DOHH2 (cell line): ENCODE measurements around the gene KIF19.
"Not testable (repeated sequence)": the region's sequence is repeated elsewhere in the genome, so short reads cannot be mapped to it uniquely, and the experiment has no call there.

Experiments used
- H3F3A ChIP-seq: fragments of 200-600 bp; sonication (generic), shearing (Covaris generic); 2 replicates; pipeline ENCODE4 v1.6.0; 2016; ENCODE audit warnings: antibody characterized with exemption, mild to moderate bottlenecking; ENCODE audit not compliant: control insufficient read depth, insufficient read depth
- H3K27ac ChIP-seq: fragments of 200-600 bp; sonication (generic); 2 replicates; pipeline ENCODE4 v1.5.1; 2014; ENCODE audit warnings: low read depth, mild to moderate bottlenecking, low read length, moderate library complexity
- H3K27me3 ChIP-seq: fragments of 200-600 bp; sonication (generic); 2 replicates; pipeline ENCODE4 v1.6.1; 2014; ENCODE audit warnings: mild to moderate bottlenecking, low read length, mixed read lengths; ENCODE audit not compliant: control insufficient read depth
- H3K36me3 ChIP-seq: fragments of 200-600 bp; sonication (generic); 2 replicates; pipeline ENCODE4 v1.6.1; 2014; ENCODE audit warnings: mild to moderate bottlenecking, low read length, moderate library complexity, mixed read lengths; ENCODE audit not compliant: control insufficient read depth
- H3K4me1 ChIP-seq: fragments of 200-600 bp; sonication (generic); 2 replicates; pipeline ENCODE4 v1.6.1; 2014; ENCODE audit warnings: mild to moderate bottlenecking, low read length, mixed read lengths; ENCODE audit not compliant: control insufficient read depth
- H3K4me2 ChIP-seq: fragments of 200-600 bp; sonication (generic); 2 replicates; pipeline ENCODE4 v1.6.0; 2014; ENCODE audit warnings: mild to moderate bottlenecking, low read length, moderate library complexity
- H3K4me3 ChIP-seq: fragments of 200-600 bp; sonication (generic); 2 replicates; pipeline ENCODE4 v1.5.1; 2014; ENCODE audit warnings: mild to moderate bottlenecking, low read length, mixed read lengths
- H3K79me2 ChIP-seq: fragments of 200-600 bp; sonication (generic); 2 replicates; pipeline ENCODE4 v1.6.1; 2014; ENCODE audit warnings: mild to moderate bottlenecking, low read length, mixed read lengths; ENCODE audit not compliant: control insufficient read depth
- H3K9me2 ChIP-seq: fragments of 200-600 bp; sonication (generic); replicated peaks from 2 replicates; pipeline ENCODE4 v1.6.1; 2014; ENCODE audit warnings: mild to moderate bottlenecking, low read length, mixed read lengths; ENCODE audit not compliant: control insufficient read depth
- H3K9me3 ChIP-seq: fragments of 200-600 bp; sonication (generic); 2 replicates; pipeline ENCODE4 v1.6.1; 2014; ENCODE audit warnings: antibody characterized with exemption, low read length, mixed read lengths; ENCODE audit not compliant: control insufficient read depth, insufficient read depth
- H4K20me1 ChIP-seq: fragments of 200-600 bp; sonication (generic); 2 replicates; pipeline ENCODE4 v1.6.0; 2014; ENCODE audit warnings: low read depth, mild to moderate bottlenecking, antibody characterized with exemption, low read length, moderate library complexity; ENCODE audit not compliant: control insufficient read depth, insufficient read depth
- CTCF ChIP-seq: fragments of 200-600 bp; sonication (generic); IDR thresholded peaks from one replicate; pipeline ENCODE4 v1.5.1; 2014; ENCODE audit warnings: antibody characterized with exemption, mild to moderate bottlenecking, low read depth, low read length; ENCODE audit not compliant: poor library complexity, severe bottlenecking
- EZH2phosphoT487 ChIP-seq: fragments of 200-600 bp; sonication (generic); IDR thresholded peaks from 2 replicates; pipeline ENCODE4 v1.6.1; 2017; ENCODE audit warnings: borderline replicate concordance, mild to moderate bottlenecking, antibody characterized with exemption, low read length, moderate library complexity, mixed read lengths

KIF19 gene

GRCh38 chr17:74325743-74326379 lies at the start of gene KIF19:
KIF19 (plus strand) TSS chr17:74326226; CDS start chr17:74326350, 124 bp downstream.
- Histone ChIP-seq H3K4me2 (no peak within 1 kb of the TSS), H3K27ac (no peak within 1 kb of the TSS), H3K79me2 (no peaks in the 10 kb centered on the region), H3K9me2 (no peaks in the 10 kb centered on the region), H3K27me3 (no peaks in the 10 kb centered on the region), H3K9me3 (no peaks in the 10 kb centered on the region), H3F3A (no peaks in the 10 kb centered on the region), H3K4me3 (no peak within 1 kb of the TSS), H4K20me1 (no peaks in the 10 kb centered on the region), H3K4me1 (no peaks in the 10 kb centered on the region), H3K36me3 (no peaks in the 10 kb centered on the region)
- TF ChIP-seq EZH2phosphoT487 = no peak
- no peak for TF ChIP-seq CTCF

GRCh38 chr17:74276541-74277009 lies 49.5 kb upstream of the KIF19 start:
- Histone ChIP-seq H3F3A (no peaks in the 10 kb centered on the region), H3K27me3 (peaks cover 4% of the 10 kb centered on the region), H4K20me1 (no peaks in the 10 kb centered on the region), H3K27ac (no peak overlapping the region), H3K4me3 (no peak overlapping the region), H3K9me3 (no peaks in the 10 kb centered on the region), H3K79me2 (no peaks in the 10 kb centered on the region), H3K9me2 (no peaks in the 10 kb centered on the region), H3K4me1 (no peaks in the 10 kb centered on the region), H3K4me2 (no peak overlapping the region), H3K36me3 (no peaks in the 10 kb centered on the region)
- TF ChIP-seq CTCF = no peak
- no peak for TF ChIP-seq EZH2phosphoT487

- Histone ChIP-seq H3K4me1 (no peaks in the 10 kb centered on the region), H4K20me1 (no peaks in the 10 kb centered on the region), H3K27me3 (peaks cover 4% of the 10 kb centered on the region), H3K9me2 (no peaks in the 10 kb centered on the region), H3K36me3 (no peaks in the 10 kb centered on the region), H3K79me2 (no peaks in the 10 kb centered on the region), H3K27ac (no peak overlapping the region), H3K4me3 (no peak overlapping the region), H3K4me2 (no peak overlapping the region), H3F3A (no peaks in the 10 kb centered on the region), H3K9me3 (no peaks in the 10 kb centered on the region)
- TF ChIP-seq EZH2phosphoT487 (no peak), CTCF (no peak)
Measured at GRCh38 chr17:74277935-74278334, 48.1 kb upstream of the KIF19 start.

GRCh38 chr17:74279617-74280016 lies 46.4 kb upstream of the KIF19 start:
- not testable (repeated sequence) for H3K27ac ChIP-seq, H3K36me3 ChIP-seq, H3K4me2 ChIP-seq, H3K4me3 ChIP-seq, H3K9me3 ChIP-seq, H3K79me2 ChIP-seq, H3K9me2 ChIP-seq, H3F3A ChIP-seq, H3K27me3 ChIP-seq, H4K20me1 ChIP-seq, H3K4me1 ChIP-seq
